ENCODE measurements around the gene RAB3B.

DNA sequence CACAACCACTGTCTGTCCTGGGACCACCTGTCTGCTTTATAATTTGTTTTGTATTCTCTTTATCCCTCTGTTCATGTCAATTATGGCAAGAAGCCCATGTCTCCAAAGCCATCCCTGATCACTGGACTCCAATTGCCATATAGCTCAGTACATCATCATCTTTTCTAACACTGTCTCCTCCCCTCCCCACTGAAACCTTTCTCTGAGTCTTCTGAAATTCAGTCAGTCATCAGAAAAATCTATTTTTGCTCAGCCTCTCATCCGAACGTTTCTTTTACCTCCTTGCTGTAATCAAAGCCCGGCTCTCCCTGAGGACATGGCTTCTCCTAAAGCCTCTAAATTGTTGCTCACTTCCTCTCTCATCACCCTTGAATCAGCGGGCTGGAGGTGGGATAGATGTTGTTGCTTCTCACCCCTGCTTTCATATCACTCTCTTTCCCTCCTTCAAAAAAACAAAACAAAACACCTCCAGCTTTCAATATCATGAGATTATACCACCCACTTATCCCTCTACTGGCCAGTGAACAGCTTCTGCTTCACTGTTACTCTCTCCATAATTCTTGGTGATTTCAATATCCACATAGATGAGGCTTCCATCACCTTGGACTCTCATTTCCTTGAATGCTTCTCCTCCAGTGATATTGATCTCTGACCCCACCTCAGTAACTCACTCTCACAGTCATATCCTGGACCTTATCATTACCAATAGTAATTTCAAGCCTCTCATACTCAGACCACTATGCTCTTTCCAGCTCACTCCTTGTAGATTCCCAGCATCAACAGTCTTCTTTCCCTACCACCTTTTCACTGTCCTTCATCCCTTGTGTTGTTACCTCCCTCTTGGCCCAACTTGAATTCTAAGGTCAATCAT, 27.8 kb downstream of the RAB3B start:
- TF ChIP-seq, protein P1, sequence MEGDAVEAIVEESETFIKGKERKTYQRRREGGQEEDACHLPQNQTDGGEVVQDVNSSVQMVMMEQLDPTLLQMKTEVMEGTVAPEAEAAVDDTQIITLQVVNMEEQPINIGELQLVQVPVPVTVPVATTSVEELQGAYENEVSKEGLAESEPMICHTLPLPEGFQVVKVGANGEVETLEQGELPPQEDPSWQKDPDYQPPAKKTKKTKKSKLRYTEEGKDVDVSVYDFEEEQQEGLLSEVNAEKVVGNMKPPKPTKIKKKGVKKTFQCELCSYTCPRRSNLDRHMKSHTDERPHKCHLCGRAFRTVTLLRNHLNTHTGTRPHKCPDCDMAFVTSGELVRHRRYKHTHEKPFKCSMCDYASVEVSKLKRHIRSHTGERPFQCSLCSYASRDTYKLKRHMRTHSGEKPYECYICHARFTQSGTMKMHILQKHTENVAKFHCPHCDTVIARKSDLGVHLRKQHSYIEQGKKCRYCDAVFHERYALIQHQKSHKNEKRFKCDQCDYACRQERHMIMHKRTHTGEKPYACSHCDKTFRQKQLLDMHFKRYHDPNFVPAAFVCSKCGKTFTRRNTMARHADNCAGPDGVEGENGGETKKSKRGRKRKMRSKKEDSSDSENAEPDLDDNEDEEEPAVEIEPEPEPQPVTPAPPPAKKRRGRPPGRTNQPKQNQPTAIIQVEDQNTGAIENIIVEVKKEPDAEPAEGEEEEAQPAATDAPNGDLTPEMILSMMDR (IDR thresholded peaks at IDR 0.05), result no peak
- TF ChIP-seq POLR2A (IDR thresholded peaks at IDR 0.05), result no peak
